GM12878 (cell line): Measurements from ENCODE around the gene IGFBP2.

Experiments
- BHLHE40 ChIP-seq, 2 experiments: fragments of 450-650 bp in 1 of 2; IDR thresholded peaks; 2 replicates each; pipeline ENCODE4 v1.6.1; 2011 to 2017; ENCODE audit warnings: low read depth in 2 of 2, borderline replicate concordance in 1 of 2, improper control_type of control experiment in 1 of 2, low read length in 1 of 2, mild to moderate bottlenecking in 1 of 2
- HDGF ChIP-seq: fragments of 450-650 bp; IDR thresholded peaks from 2 replicates; pipeline ENCODE4 v1.6.1; 2016; ENCODE audit warnings: antibody characterized with exemption
- MYC ChIP-seq: IDR thresholded peaks from 2 replicates; pipeline ENCODE4 v1.6.1; 2011; ENCODE audit warnings: mild to moderate bottlenecking, low read length, moderate library complexity, inconsistent platforms; ENCODE audit not compliant: insufficient read depth, insufficient replicate concordance, insufficient read length, severe bottlenecking
- NRF1 ChIP-seq: conservative IDR thresholded peaks from 2 replicates; pipeline ENCODE4 v1.6.1; 2011; ENCODE audit warnings: mild to moderate bottlenecking, low read depth, low read length, improper control_type of control experiment
- PAX5 ChIP-seq: IDR thresholded peaks from 2 replicates; pipeline ENCODE4 v1.6.1; 2011; ENCODE audit warnings: low read depth, low read length, borderline replicate concordance
- TF ChIP-seq, protein P1 (sequence below): IDR thresholded peaks from 2 replicates; pipeline ENCODE4 v1.6.1; 2011; ENCODE audit warnings: mild to moderate bottlenecking, low read depth, low read length, moderate library complexity; ENCODE audit not compliant: insufficient replicate concordance
- TF ChIP-seq, protein P2 (sequence below): IDR thresholded peaks from 2 replicates; pipeline ENCODE4 v1.6.1; 2012; ENCODE audit warnings: low read length, inconsistent platforms
- TF ChIP-seq, protein P3 (sequence below), 3 experiments: IDR thresholded peaks in 2 of 3; conservative IDR thresholded peaks in 1 of 3; 2 replicates each; pipeline ENCODE4 v1.5.1; 2011; ENCODE audit warnings: low read depth in 3 of 3, low read length in 3 of 3, mild to moderate bottlenecking in 3 of 3, control low read depth in 2 of 3, moderate library complexity in 2 of 3, inconsistent platforms in 1 of 3, mixed read lengths in 1 of 3; ENCODE audit not compliant: control insufficient read depth in 2 of 3, insufficient read depth in 1 of 3; ENCODE audit errors: extremely low read depth in 1 of 3

DNA sequence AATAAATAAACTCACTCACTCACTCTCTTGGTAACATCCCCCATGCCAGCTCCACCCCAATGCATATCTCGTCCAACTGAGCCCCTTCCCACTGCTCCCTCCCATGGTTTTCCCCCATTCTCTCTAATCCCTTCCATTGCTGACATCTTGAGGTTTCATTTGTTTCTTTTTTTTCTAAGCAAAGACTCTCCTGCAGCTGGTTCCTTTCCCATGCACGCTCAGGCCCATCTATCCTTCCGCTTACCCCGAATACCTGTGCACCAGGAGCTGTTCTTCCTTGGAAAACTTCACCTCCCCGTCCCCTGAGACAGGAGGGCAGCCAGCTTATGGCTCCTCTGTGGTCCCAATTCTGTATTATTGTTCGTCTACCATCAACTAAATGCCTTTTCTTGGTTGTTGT lies 41.7 kb upstream of the IGFBP2 start:
- TF ChIP-seq, protein P1, sequence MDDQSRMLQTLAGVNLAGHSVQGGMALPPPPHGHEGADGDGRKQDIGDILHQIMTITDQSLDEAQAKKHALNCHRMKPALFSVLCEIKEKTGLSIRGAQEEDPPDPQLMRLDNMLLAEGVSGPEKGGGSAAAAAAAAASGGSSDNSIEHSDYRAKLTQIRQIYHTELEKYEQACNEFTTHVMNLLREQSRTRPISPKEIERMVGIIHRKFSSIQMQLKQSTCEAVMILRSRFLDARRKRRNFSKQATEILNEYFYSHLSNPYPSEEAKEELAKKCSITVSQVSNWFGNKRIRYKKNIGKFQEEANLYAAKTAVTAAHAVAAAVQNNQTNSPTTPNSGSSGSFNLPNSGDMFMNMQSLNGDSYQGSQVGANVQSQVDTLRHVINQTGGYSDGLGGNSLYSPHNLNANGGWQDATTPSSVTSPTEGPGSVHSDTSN: no peak
- TF ChIP-seq, protein P2, sequence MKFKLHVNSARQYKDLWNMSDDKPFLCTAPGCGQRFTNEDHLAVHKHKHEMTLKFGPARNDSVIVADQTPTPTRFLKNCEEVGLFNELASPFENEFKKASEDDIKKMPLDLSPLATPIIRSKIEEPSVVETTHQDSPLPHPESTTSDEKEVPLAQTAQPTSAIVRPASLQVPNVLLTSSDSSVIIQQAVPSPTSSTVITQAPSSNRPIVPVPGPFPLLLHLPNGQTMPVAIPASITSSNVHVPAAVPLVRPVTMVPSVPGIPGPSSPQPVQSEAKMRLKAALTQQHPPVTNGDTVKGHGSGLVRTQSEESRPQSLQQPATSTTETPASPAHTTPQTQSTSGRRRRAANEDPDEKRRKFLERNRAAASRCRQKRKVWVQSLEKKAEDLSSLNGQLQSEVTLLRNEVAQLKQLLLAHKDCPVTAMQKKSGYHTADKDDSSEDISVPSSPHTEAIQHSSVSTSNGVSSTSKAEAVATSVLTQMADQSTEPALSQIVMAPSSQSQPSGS: no peak
- TF ChIP-seq NRF1 (no peak), MYC (no peak), PAX5 (no peak), BHLHE40 (IDR thresholded peaks at IDR 0.05; ENCODE audit: borderline replicate concordance in 1 of 2, low read depth in 2 of 2, low read length in 1 of 2) (no peak), HDGF (no peak)
- TF ChIP-seq, protein P3, sequence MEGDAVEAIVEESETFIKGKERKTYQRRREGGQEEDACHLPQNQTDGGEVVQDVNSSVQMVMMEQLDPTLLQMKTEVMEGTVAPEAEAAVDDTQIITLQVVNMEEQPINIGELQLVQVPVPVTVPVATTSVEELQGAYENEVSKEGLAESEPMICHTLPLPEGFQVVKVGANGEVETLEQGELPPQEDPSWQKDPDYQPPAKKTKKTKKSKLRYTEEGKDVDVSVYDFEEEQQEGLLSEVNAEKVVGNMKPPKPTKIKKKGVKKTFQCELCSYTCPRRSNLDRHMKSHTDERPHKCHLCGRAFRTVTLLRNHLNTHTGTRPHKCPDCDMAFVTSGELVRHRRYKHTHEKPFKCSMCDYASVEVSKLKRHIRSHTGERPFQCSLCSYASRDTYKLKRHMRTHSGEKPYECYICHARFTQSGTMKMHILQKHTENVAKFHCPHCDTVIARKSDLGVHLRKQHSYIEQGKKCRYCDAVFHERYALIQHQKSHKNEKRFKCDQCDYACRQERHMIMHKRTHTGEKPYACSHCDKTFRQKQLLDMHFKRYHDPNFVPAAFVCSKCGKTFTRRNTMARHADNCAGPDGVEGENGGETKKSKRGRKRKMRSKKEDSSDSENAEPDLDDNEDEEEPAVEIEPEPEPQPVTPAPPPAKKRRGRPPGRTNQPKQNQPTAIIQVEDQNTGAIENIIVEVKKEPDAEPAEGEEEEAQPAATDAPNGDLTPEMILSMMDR (IDR thresholded peaks at IDR 0.05 in 2 of 3, conservative IDR thresholded peaks at IDR 0.05 in 1 of 3; ENCODE audit: control insufficient read depth in 2 of 3, extremely low read depth in 1 of 3, insufficient read depth in 1 of 3, low read depth in 3 of 3, low read length in 3 of 3): no peak
